Regular cardiac myocyte (primary cell): Measurements from ENCODE around the gene AZU1. TPM values are rescaled to one million over a fixed set of nuclear protein-coding genes. Genes with fewer than 3 reads are reported as not detected.

Experiments
- total RNA-seq: library from RNA; depleted of rRNA; stranded (reverse); fragments of >200 nt; gene quantifications from 2 replicates; pipeline ENCODE4 v1.2.3, GENCODE V29; 2014

Gene AZU1, protein sequence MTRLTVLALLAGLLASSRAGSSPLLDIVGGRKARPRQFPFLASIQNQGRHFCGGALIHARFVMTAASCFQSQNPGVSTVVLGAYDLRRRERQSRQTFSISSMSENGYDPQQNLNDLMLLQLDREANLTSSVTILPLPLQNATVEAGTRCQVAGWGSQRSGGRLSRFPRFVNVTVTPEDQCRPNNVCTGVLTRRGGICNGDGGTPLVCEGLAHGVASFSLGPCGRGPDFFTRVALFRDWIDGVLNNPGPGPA
- total RNA-seq: not detected in 2 replicates

DNA sequence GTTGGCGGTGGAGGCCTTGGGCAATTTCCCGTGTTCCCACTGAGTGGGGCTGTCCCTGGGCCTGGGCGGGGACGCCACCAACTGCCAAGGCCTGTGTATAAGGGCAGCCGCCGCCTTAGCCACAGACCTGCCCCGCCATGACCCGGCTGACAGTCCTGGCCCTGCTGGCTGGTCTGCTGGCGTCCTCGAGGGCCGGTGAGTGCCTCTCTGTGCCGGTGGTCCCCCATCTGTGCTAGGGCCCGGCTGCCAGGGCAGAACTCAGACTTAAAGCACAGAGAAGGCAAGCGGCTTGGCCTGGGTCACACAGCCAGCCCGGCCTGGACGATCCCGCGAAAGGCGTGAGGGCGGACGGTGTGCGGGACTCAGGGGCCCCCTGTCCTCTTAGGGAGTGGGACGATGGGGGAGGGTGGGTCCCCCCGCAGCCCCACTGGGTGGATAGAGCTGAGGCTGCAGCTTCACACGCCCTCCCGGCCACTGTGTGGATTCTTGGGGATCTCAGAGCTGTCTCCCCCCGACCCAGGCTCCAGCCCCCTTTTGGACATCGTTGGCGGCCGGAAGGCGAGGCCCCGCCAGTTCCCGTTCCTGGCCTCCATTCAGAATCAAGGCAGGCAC, at the start of gene AZU1:
AZU1 (plus strand) TSS at position 128 of the 612 bp plus-strand sequence; CDS start at position 138, 10 bp downstream.

GRCh38 chr19:796692-797527, 30.7 kb upstream of the AZU1 start, which contains the start of gene PTBP1:
TSS of gene PTBP1 (plus strand) at chr19:797452. CDS start at chr19:797498, 46 bp downstream.

GRCh38 chr19:821825-822503, 5.7 kb upstream of the AZU1 start, which contains the start of gene PLPPR3:
TSS of gene PLPPR3 (minus strand) at chr19:821955. CDS start at chr19:821559, 396 bp downstream.

DNA sequence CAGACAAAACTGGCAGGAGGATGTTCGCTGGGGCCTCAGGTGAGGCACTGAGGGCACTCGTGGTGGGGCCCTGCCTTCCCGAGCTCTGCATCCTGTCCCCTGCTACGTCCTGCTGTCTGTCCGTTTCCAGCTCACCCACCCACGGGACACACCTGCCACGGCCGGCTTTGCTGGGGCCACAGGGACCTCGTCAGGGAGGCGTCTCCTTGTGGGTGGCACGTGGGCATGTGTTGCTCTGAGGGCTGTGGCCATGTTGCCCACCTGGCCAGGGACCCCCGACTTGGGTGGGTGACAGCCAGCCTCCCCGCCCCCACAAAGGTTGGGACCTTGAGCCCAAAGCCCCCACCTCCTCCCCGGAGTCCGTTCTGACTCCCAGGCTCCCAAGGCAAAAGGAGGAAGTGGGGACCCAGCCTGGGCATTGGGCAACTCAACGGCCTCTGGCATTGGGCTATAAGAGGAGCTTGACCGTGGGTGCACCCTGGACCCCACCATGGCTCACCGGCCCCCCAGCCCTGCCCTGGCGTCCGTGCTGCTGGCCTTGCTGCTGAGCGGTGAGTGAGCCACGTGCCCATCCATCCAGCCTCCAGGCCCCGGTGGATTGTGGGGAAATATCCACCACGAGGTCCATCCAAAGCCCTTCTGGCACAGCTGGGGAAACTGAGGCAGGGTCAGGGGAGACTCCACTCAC, 13.0 kb downstream of the AZU1 start, which contains the start of gene PRTN3:
PRTN3 (plus strand) TSS at position 481 of the 688 bp plus-strand sequence; CDS start at position 491, 10 bp downstream.

GRCh38 chr19:852136-853013, 24.7 kb downstream of the AZU1 start, which contains the start of gene ELANE:
TSS of gene ELANE (plus strand) at chr19:852303. CDS start at chr19:852329, 26 bp downstream.

GRCh38 chr19:858868-859843, 31.5 kb downstream of the AZU1 start, which contains the start of gene CFD:
TSS of gene CFD (plus strand) at chr19:859664. CDS start at chr19:859690, 26 bp downstream.

Other genes starting within 250 kb of the AZU1 start
- gene HCN2, start 238.0 kb upstream of the AZU1 start, total RNA-seq: 1.1 and 1.2 TPM in 2 replicates
- 23.7 and 32.0 TPM in 2 replicates for gene POLRMT, start 194.3 kb upstream of the AZU1 start, total RNA-seq
- gene FGF22, start 188.0 kb upstream of the AZU1 start, total RNA-seq: not detected in 2 replicates
- gene RNF126, start 164.6 kb upstream of the AZU1 start, total RNA-seq: 22.0 and 32.0 TPM in 2 replicates
- gene FSTL3, start 151.4 kb upstream of the AZU1 start, total RNA-seq: 52.0 and 68.5 TPM in 2 replicates
- gene PRSS57, start 132.4 kb upstream of the AZU1 start, total RNA-seq: not detected in 2 replicates
- 3.8 and 13.8 TPM in 2 replicates for gene PALM, start 118.9 kb upstream of the AZU1 start, total RNA-seq
- gene MISP, start 76.7 kb upstream of the AZU1 start, total RNA-seq: 0.19 and 0.85 TPM in 2 replicates
- gene PTBP1, start 30.4 kb upstream of the AZU1 start, total RNA-seq: 56.9 and 163 TPM in 2 replicates
- 0.56 TPM in 1 of 2 replicates, not detected in the other for gene PLPPR3, start 5.9 kb upstream of the AZU1 start, total RNA-seq
- gene PRTN3, start 13.2 kb downstream of the AZU1 start, total RNA-seq: not detected in 2 replicates
- gene ELANE, start 24.5 kb downstream of the AZU1 start, total RNA-seq: not detected in 2 replicates
- 0.38 and 4.5 TPM in 2 replicates for gene CFD, start 31.8 kb downstream of the AZU1 start, total RNA-seq
- gene MED16, start 65.3 kb downstream of the AZU1 start, total RNA-seq: 19.2 and 21.3 TPM in 2 replicates
- not detected in 2 replicates for gene RNU6-9, start 65.6 kb downstream of the AZU1 start, total RNA-seq
- 18.3 and 18.4 TPM in 2 replicates for gene R3HDM4, start 85.4 kb downstream of the AZU1 start, total RNA-seq
- 0.28 TPM in 1 of 2 replicates, not detected in the other for gene KISS1R, start 89.5 kb downstream of the AZU1 start, total RNA-seq
- 12.7 and 15.1 TPM in 2 replicates for gene ARID3A, start 98.2 kb downstream of the AZU1 start, total RNA-seq
- 36.1 and 64.8 TPM in 2 replicates for gene WDR18, start 156.5 kb downstream of the AZU1 start, total RNA-seq
- under 0.01 TPM in 2 replicates for gene GRIN3B, start 172.6 kb downstream of the AZU1 start, total RNA-seq
- 65.7 and 95.7 TPM in 2 replicates for gene TMEM259, start 193.3 kb downstream of the AZU1 start, total RNA-seq
- gene RNU6-2, start 193.7 kb downstream of the AZU1 start, total RNA-seq: not detected in 2 replicates
- gene CNN2, start 198.8 kb downstream of the AZU1 start, total RNA-seq: 141 and 167 TPM in 2 replicates
- 5.0 and 5.9 TPM in 2 replicates for gene ABCA7, start 212.3 kb downstream of the AZU1 start, total RNA-seq
- gene ARHGAP45, start 239.3 kb downstream of the AZU1 start, total RNA-seq: 1.7 and 2.0 TPM in 2 replicates